Trophoblast cell (in vitro differentiated cells and primary cell): Measurements from ENCODE around the gene NXT1.

Experiments used
- DNase-seq, 2 donors: peaks; one replicate each; pipeline ENCODE4 v3.0.0-alpha.2; 2016
- H2AFZ ChIP-seq: 2 replicates; pipeline ENCODE4 v1.6.1; 2013; ENCODE audit warnings: low read length, moderate library complexity, mild to moderate bottlenecking; ENCODE audit not compliant: insufficient read depth, poor library complexity
- H2AK5ac ChIP-seq: 2 replicates; pipeline ENCODE4 v1.6.1; 2013; ENCODE audit warnings: mild to moderate bottlenecking, low read length
- H2BK120ac ChIP-seq: 2 replicates; pipeline ENCODE4 v1.6.1; 2013; ENCODE audit warnings: low read length, mild to moderate bottlenecking, moderate library complexity; ENCODE audit not compliant: insufficient read depth, poor library complexity
- H2BK12ac ChIP-seq: 2 replicates; pipeline ENCODE4 v1.6.1; 2013; ENCODE audit warnings: mild to moderate bottlenecking, low read length, moderate library complexity
- H2BK5ac ChIP-seq: 2 replicates; pipeline ENCODE4 v1.6.1; 2013; ENCODE audit warnings: low read length, low read depth, moderate library complexity, mild to moderate bottlenecking; ENCODE audit not compliant: poor library complexity
- H3K14ac ChIP-seq: 2 replicates; pipeline ENCODE4 v1.6.1; 2013; ENCODE audit warnings: mild to moderate bottlenecking, low read length
- H3K18ac ChIP-seq: 2 replicates; pipeline ENCODE4 v1.6.1; 2013; ENCODE audit warnings: mild to moderate bottlenecking, low read length
- H3K23ac ChIP-seq: 2 replicates; pipeline ENCODE4 v1.6.1; 2013; ENCODE audit warnings: low read length
- H3K27ac ChIP-seq: 2 replicates; pipeline ENCODE4 v1.5.1; 2013; ENCODE audit warnings: low read depth, mild to moderate bottlenecking, inconsistent platforms, low read length, moderate library complexity
- H3K27me3 ChIP-seq: 2 replicates; pipeline ENCODE4 v1.6.1; 2013; ENCODE audit warnings: inconsistent platforms, mild to moderate bottlenecking, low read length, moderate library complexity; ENCODE audit not compliant: insufficient read depth
- H3K36me3 ChIP-seq, 2 experiments: 1 replicate in 1 of 2; 2 replicates in 1 of 2; pipeline ENCODE4 v1.6.1; 2013; ENCODE audit warnings: low read length in 2 of 2, mild to moderate bottlenecking in 2 of 2, moderate library complexity in 1 of 2; ENCODE audit not compliant: insufficient read depth in 2 of 2, control insufficient read depth in 1 of 2
- H3K4ac ChIP-seq: 2 replicates; pipeline ENCODE4 v1.6.1; 2013; ENCODE audit warnings: low read depth, mild to moderate bottlenecking, low read length, moderate library complexity
- H3K4me1 ChIP-seq, 2 experiments: 1 replicate in 1 of 2; 2 replicates in 1 of 2; pipeline ENCODE4 v1.6.1; 2013; ENCODE audit warnings: low read length in 2 of 2, mild to moderate bottlenecking in 2 of 2, moderate library complexity in 1 of 2; ENCODE audit not compliant: insufficient read depth in 2 of 2, control insufficient read depth in 1 of 2
- H3K4me2 ChIP-seq: 2 replicates; pipeline ENCODE4 v1.6.1; 2013; ENCODE audit warnings: inconsistent platforms, mild to moderate bottlenecking, low read length, moderate library complexity
- H3K4me3 ChIP-seq: 2 replicates; pipeline ENCODE4 v1.5.1; 2013; ENCODE audit warnings: mild to moderate bottlenecking, low read depth, low read length, inconsistent platforms
- H3K79me1 ChIP-seq: one replicate; pipeline ENCODE4 v1.6.1; 2013; ENCODE audit warnings: low read length
- H3K79me2 ChIP-seq: 2 replicates; pipeline ENCODE4 v1.6.1; 2013; ENCODE audit warnings: low read length, mild to moderate bottlenecking; ENCODE audit not compliant: control insufficient read depth, insufficient read depth, poor library complexity
- H3K9ac ChIP-seq: 2 replicates; pipeline ENCODE4 v1.6.1; 2013; ENCODE audit warnings: mild to moderate bottlenecking, low read length
- H3K9me3 ChIP-seq: 2 replicates; pipeline ENCODE4 v1.6.1; 2013; ENCODE audit warnings: low read depth, mild to moderate bottlenecking, control low read depth, inconsistent platforms, low read length; ENCODE audit not compliant: insufficient read depth
- H4K12ac ChIP-seq: 2 replicates; pipeline ENCODE4 v1.6.1; 2013; ENCODE audit warnings: low read depth, mild to moderate bottlenecking, low read length, moderate library complexity
- H4K8ac ChIP-seq: 2 replicates; pipeline ENCODE4 v1.6.1; 2013; ENCODE audit warnings: low read depth, mild to moderate bottlenecking, low read length, moderate library complexity
- H4K91ac ChIP-seq: one replicate; pipeline ENCODE4 v1.6.1; 2013; ENCODE audit warnings: low read depth, mild to moderate bottlenecking, low read length, moderate library complexity
- WGBS: extraction: QIAGEN DNeasy Blood & Tissue Kit; methylation state at CpG from one replicate; pipeline ENCODE4 v1.1.7; 2013; ENCODE audit warnings: missing lambda C conversion rate; ENCODE audit not compliant: insufficient read length, insufficient coverage; ENCODE audit errors: extremely low coverage; 5-methylcytosine and 5-hydroxymethylcytosine counted together

The NXT1 gene

DNA sequence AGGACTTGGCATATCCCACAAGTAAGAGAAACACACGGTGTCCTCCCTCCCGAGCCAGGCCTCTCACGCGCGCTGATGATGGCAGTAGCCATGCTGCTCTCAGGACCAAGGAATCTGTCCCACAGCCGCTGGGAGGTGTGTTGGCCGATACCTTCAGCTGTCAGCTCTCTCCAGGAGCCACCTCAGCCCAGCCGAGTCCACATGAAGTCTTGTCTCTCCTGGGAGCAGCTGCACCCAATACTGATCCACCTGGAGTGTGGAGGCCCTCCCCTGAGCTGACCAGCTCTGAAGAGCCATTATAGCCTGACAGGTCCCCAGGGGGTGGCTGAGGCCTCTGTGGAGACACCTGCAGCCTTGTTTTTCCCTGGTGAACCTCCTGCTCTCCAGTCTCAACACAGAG, 23.8 kb upstream of the NXT1 start:
- Histone ChIP-seq H2BK5ac (no peak overlapping the region), H3K36me3 (no peaks in the 10 kb centered on the region), H3K9ac (no peak overlapping the region), H3K4me2 (no peak overlapping the region), H2BK120ac (no peak overlapping the region), H4K8ac (no peak overlapping the region), H2BK12ac (no peak overlapping the region), H3K79me2 (no peaks in the 10 kb centered on the region), H3K4ac (no peak overlapping the region), H4K12ac (no peak overlapping the region), H4K91ac (no peak overlapping the region), H3K23ac (no peak overlapping the region), H3K9me3 (peaks cover 4% of the 10 kb centered on the region), H3K79me1 (no peaks in the 10 kb centered on the region), H3K27me3 (no peaks in the 10 kb centered on the region), H3K4me3 (no peak overlapping the region), H3K4me1 (no peaks in the 10 kb centered on the region), H2AK5ac (no peak overlapping the region), H2AFZ (no peak overlapping the region), H3K27ac (no peak overlapping the region), H3K18ac (no peak overlapping the region), H3K14ac (no peak overlapping the region)
- no CpG with 5 or more reads among the region's 8 CpGs for WGBS
- DNase-seq = no peak

GRCh38 chr20:23327617-23328333, 22.8 kb upstream of the NXT1 start:
- no peak overlapping the region for H4K91ac ChIP-seq
- H2AK5ac ChIP-seq = no peak overlapping the region
- H4K8ac ChIP-seq = no peak overlapping the region
- no peak overlapping the region for H3K18ac ChIP-seq
- no peak overlapping the region for H3K4ac ChIP-seq
- H3K23ac ChIP-seq = no peak overlapping the region
- H3K9me3 ChIP-seq = peaks cover 4% of the 10 kb centered on the region
- WGBS = no CpG with 5 or more reads among the region's 15 CpGs
- H3K27ac ChIP-seq = no peak overlapping the region
- no peaks in the 10 kb centered on the region for H3K79me2 ChIP-seq
- H3K27me3 ChIP-seq = no peaks in the 10 kb centered on the region
- no peaks in the 10 kb centered on the region for H3K36me3 ChIP-seq
- H4K12ac ChIP-seq = no peak overlapping the region
- no peaks in the 10 kb centered on the region for H3K4me1 ChIP-seq
- no peak overlapping the region for H3K4me2 ChIP-seq
- H2BK120ac ChIP-seq = no peak overlapping the region
- H3K79me1 ChIP-seq = no peaks in the 10 kb centered on the region
- H3K4me3 ChIP-seq = no peak overlapping the region
- no peak overlapping the region for H2BK5ac ChIP-seq
- no peak overlapping the region for H3K14ac ChIP-seq
- no peak overlapping the region for H2BK12ac ChIP-seq
- H2AFZ ChIP-seq = no peak overlapping the region
- no peak for DNase-seq
- H3K9ac ChIP-seq = no peak overlapping the region

DNA sequence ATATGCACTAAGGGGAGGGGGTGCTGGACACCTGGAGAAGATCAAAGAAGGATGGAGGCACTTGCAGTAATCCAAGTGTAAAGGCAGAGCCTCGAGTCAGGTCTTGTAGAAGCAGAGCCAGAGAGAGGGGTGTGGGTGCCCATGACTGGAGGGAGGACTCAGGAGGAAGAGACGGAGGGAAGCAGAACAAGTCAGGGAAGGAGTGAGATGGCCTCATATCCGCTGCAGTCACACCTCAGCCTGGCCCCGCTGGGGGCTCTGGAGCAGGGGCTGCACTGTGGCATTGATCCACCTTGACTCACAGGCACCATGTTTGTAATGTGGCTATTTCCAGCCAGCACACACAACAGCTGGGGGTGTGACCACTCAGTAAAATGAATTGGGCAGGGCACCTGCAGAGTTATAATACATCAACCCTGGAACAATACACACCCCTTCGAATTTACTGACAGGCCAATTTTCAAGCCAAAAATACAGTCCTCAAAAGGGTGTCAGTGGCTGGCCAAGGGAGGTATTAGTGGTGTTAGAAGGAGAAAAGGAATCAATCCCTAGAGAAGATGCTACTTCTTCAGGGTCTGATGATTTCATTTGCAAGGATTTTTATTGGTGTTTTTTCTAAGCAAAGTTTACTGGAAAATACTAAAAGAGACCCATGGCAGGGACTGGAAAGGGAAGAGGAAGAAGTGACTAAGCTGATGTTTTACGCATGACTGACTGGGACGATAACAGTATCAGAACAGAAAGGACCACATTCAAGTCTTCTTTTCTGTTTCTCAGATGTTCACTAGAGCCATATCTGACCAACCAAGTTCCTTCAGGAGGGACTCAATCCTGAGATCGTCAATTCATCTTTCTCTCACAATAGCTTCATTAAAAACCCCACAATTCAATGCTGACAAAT, 18.9 kb upstream of the NXT1 start:
- Histone ChIP-seq H3K27ac (no peak overlapping the region), H2BK120ac (no peak overlapping the region), H3K9ac (no peak overlapping the region), H3K36me3 (no peaks in the 10 kb centered on the region), H3K4me2 (no peak overlapping the region), H3K4ac (no peak overlapping the region), H4K91ac (no peak overlapping the region), H2BK12ac (no peak overlapping the region), H3K14ac (no peak overlapping the region), H4K12ac (no peak overlapping the region), H2BK5ac (no peak overlapping the region), H3K9me3 (peaks cover 4% of the 10 kb centered on the region), H3K79me2 (no peaks in the 10 kb centered on the region), H2AFZ (no peak overlapping the region), H2AK5ac (no peak overlapping the region), H3K4me3 (no peak overlapping the region), H3K23ac (no peak overlapping the region), H4K8ac (no peak overlapping the region), H3K18ac (no peak overlapping the region), H3K79me1 (no peaks in the 10 kb centered on the region), H3K4me1 (no peaks in the 10 kb centered on the region), H3K27me3 (no peaks in the 10 kb centered on the region)
- DNase-seq = no peak
- WGBS = no CpG with 5 or more reads among the region's 8 CpGs

GRCh38 chr20:23332467-23332866, 18.1 kb upstream of the NXT1 start:
- Histone ChIP-seq H3K9ac (no peak overlapping the region), H3K4ac (no peak overlapping the region), H3K4me1 (no peaks in the 10 kb centered on the region), H3K4me2 (no peak overlapping the region), H3K27me3 (no peaks in the 10 kb centered on the region), H4K12ac (no peak overlapping the region), H3K14ac (no peak overlapping the region), H4K8ac (no peak overlapping the region), H2BK5ac (no peak overlapping the region), H2AFZ (no peak overlapping the region), H3K4me3 (no peak overlapping the region), H2BK120ac (no peak overlapping the region), H3K79me1 (no peaks in the 10 kb centered on the region), H3K36me3 (no peaks in the 10 kb centered on the region), H4K91ac (no peak overlapping the region), H3K9me3 (peaks cover 4% of the 10 kb centered on the region), H3K18ac (no peak overlapping the region), H2AK5ac (no peak overlapping the region), H3K27ac (no peak overlapping the region), H2BK12ac (no peak overlapping the region), H3K23ac (no peak overlapping the region), H3K79me2 (no peaks in the 10 kb centered on the region)
- no CpG with 5 or more reads among the region's 2 CpGs for WGBS
- DNase-seq = no peak
